ENCODE results near the gene MEIS2.

GRCh38 chr15:37105889-37106288 is 5.5 kb upstream of the MEIS2 start:
- TF ChIP-seq CTCF (IDR thresholded peaks at IDR 0.05; ENCODE audit: low read depth, low read length) (no peak), EZH2phosphoT487 (IDR thresholded peaks at IDR 0.05; ENCODE audit: low read depth) (no peak)

Data from OCI-LY3 (cell line).